Activated T-helper 2 cell treated with anti-CD3 and anti-CD28 coated beads, Interferon-gamma antibody, Interleukin-2, Interleukin-4, amounts not matched to agents 10 μg/mL and 5 μg/mL and 100 μg/mL, durations not matched to agents 14 hours and 24 hours and 36 hours (primary cell): ENCODE measurements around the gene PLAU. TPM values are rescaled to one million over a fixed set of nuclear protein-coding genes. Genes with fewer than 3 reads are reported as not detected.

Experiments
- DNase-seq: peaks from one replicate; pipeline ENCODE4 v3.0.0; 2021; ENCODE audit warnings: low spot score
- H3K27ac Mint-ChIP-seq: one replicate; pipeline ENCODE4 v1.8.0; 2021; ENCODE audit warnings: mixed read lengths
- H3K27me3 Mint-ChIP-seq: one replicate; pipeline ENCODE4 v1.8.0; 2021; ENCODE audit warnings: low read depth, mixed read lengths
- H3K36me3 Mint-ChIP-seq: one replicate; pipeline ENCODE4 v1.8.0; 2021; ENCODE audit warnings: low read depth, mixed read lengths
- H3K4me1 Mint-ChIP-seq: one replicate; pipeline ENCODE4 v1.8.0; 2021; ENCODE audit warnings: low read depth, mixed read lengths
- H3K4me3 Mint-ChIP-seq: one replicate; pipeline ENCODE4 v1.8.0; 2021; ENCODE audit warnings: low read depth, mild to moderate bottlenecking, moderate library complexity, mixed read lengths
- H3K9me3 Mint-ChIP-seq: one replicate; pipeline ENCODE4 v1.8.0; 2021; ENCODE audit warnings: mixed read lengths
- intact Hi-C: fragments of 100-400 bp; cut with micrococcal nuclease; formaldehyde crosslinking; loops from one replicate; pipeline ENCODE4 v1.15.1; 2023
- total RNA-seq: library from RNA; stranded (reverse); gene quantifications from 2 replicates; pipeline ENCODE4 v1.2.3, GENCODE V29; 2022

The PLAU gene
- total RNA-seq, 1 donor from 2014 or later: 1.8 TPM

DNA sequence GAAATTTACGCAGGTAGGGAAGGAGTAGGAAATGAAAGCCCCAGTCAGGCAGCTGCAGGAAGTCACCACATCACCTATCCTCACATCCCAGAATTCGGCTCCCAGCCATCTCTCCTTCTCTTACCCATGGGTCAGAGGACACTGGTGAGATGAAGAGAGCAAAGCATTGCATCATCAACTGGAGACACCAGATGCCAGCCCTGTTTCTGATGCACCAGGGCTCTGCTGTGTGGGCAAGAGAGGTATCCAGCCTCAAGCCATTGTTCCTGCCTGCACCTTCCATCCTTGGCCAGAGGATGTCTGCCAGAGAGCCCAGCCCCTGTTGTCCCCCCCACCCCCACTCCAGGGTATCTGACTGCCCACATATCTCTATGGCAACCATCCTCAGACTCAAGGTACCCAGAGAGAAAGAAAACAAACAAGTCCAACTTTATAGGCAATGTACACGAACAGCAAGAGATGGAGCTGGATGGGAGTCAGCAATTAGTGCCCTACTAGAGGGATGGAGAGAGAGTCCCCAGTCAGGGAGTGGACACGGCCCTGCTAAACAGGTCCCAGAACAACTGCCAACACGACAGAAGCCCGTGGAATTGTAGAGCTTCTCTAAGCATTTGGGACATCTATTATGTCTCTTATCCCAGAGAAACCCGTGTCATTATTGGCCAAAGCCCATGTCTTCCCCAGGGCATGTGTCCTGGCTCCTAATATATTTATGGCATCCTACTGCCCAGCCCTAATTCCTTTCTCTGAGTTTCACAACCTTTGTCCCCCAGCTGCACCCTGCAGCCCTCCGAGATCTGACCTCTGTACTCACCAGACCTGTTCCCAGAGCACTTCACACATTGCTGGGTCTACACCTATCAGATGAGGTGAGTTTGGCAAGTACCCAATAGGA is 39.4 kb upstream of the PLAU start:
- no peak for DNase-seq
- Mint-ChIP-seq H3K27ac (no peak overlapping the region), H3K4me1 (peaks cover 46% of the 10 kb centered on the region), H3K9me3 (no peaks in the 10 kb centered on the region), H3K27me3 (no peaks in the 10 kb centered on the region), H3K4me3 (peak overlapping the region; percentile 81), H3K36me3 (peaks cover 34% of the 10 kb centered on the region)
- intact Hi-C loops: loop anchor here (10.0 kb wide), 1 partner anchor 87 kb away; the partner anchor contains the start of genes CHCHD1 and ZSWIM8

GRCh38 chr10:73872190-73872710 is 38.7 kb upstream of the PLAU start:
- peaks cover 31% of the 10 kb centered on the region for H3K36me3 Mint-ChIP-seq
- H3K4me1 Mint-ChIP-seq: peaks cover 43% of the 10 kb centered on the region
- H3K27me3 Mint-ChIP-seq: no peaks in the 10 kb centered on the region
- peak overlapping the region; percentile 81 for H3K4me3 Mint-ChIP-seq
- H3K9me3 Mint-ChIP-seq: no peaks in the 10 kb centered on the region
- DNase-seq: no peak
- no peak overlapping the region for H3K27ac Mint-ChIP-seq
- intact Hi-C loops: loop anchor here (10.0 kb wide), 1 partner anchor 87 kb away; the partner anchor contains the start of genes CHCHD1 and ZSWIM8

DNA sequence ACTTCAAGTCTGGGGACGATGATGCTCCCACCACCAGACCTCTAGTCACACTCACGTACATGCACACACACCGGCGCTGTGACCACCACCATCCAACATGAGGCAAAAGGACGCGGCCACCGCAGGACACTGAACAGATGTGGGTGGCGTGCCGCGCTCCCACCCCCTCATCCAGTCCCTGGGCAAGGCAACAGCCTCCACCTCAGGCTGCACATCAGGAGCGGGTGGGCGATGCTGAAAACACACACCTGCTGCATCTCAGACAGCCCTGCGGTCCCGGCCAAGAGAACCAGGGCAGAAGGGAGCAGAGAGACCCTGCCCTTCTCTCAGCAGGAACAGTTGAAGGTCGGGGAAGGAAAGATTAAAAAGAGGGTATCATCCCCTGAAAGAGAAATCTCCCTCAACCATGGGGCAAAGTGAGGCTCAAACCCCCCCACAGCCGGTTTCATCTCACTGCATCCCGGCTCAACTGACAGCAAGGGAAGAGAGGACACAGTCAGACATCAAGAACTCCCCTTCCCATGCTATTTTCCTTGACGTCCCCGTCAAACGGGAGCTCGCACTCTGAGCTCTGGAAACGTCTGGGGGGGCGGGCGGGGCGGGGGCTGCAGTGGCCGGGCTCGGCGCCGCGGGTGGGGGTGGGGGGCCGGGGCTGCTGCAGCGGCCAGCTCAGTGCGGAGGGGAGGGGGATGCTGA is 37.6 kb upstream of the PLAU start:
- Mint-ChIP-seq H3K9me3 (no peaks in the 10 kb centered on the region), H3K27me3 (no peaks in the 10 kb centered on the region), H3K4me1 (peaks cover 47% of the 10 kb centered on the region), H3K27ac (peak overlapping the region; percentile 31), H3K4me3 (peak overlapping the region; percentile 81), H3K36me3 (peaks cover 31% of the 10 kb centered on the region)
- no peak for DNase-seq
- intact Hi-C loops: loop anchor here (10.0 kb wide), 1 partner anchor 88 kb away; the partner anchor contains the start of genes CHCHD1 and ZSWIM8

DNA sequence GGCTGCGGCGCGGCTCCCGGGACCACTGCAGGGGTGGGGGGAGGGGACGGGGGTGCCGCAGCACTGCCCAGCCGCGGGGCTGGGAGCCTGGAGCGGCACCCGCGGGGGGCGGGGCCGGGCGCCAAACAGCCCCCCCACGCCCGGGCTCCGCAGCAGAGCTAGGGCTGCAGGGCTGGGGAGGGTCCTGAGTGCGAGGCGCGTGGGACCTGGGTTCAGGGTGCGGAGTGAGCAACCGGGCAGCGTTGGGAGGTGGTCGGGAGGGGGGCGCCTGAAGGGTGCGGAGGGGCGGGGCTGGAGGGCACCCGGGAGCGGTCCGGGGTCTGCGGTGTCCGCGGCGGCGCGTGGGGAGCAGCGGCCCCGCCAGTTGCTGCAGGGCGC is 37.1 kb upstream of the PLAU start:
- H3K27ac Mint-ChIP-seq: no peak overlapping the region
- no peaks in the 10 kb centered on the region for H3K27me3 Mint-ChIP-seq
- peaks cover 28% of the 10 kb centered on the region for H3K36me3 Mint-ChIP-seq
- no peak for DNase-seq
- peaks cover 42% of the 10 kb centered on the region for H3K4me1 Mint-ChIP-seq
- intact Hi-C loops: loop anchor here (2.0 to 10.0 kb wide), 2 partner anchors 17 to 89 kb away; partner anchors contain the start of genes CHCHD1 and ZSWIM8
- no peak overlapping the region for H3K4me3 Mint-ChIP-seq
- H3K9me3 Mint-ChIP-seq: no peaks in the 10 kb centered on the region

GRCh38 chr10:73874267-73875138 is 36.4 kb upstream of the PLAU start, which contains the start of gene CAMK2G:
Gene CAMK2G, minus strand, starts transcription at chr10:73874555. Its CDS starts 94 bp downstream, at chr10:73874461.
- peaks cover 48% of the 10 kb centered on the region for H3K4me1 Mint-ChIP-seq
- intact Hi-C loops: loop anchor here (2.0 to 10.0 kb wide), 2 partner anchors 18 to 90 kb away; partner anchors contain the start of genes CHCHD1 and ZSWIM8
- DNase-seq: peak; percentile 81
- H3K27ac Mint-ChIP-seq: peak within 1 kb of the TSS; percentile 84
- H3K36me3 Mint-ChIP-seq: peaks cover 28% of the 10 kb centered on the region
- H3K4me3 Mint-ChIP-seq: peak within 1 kb of the TSS; percentile 87
- H3K27me3 Mint-ChIP-seq: no peaks in the 10 kb centered on the region
- no peaks in the 10 kb centered on the region for H3K9me3 Mint-ChIP-seq

DNA sequence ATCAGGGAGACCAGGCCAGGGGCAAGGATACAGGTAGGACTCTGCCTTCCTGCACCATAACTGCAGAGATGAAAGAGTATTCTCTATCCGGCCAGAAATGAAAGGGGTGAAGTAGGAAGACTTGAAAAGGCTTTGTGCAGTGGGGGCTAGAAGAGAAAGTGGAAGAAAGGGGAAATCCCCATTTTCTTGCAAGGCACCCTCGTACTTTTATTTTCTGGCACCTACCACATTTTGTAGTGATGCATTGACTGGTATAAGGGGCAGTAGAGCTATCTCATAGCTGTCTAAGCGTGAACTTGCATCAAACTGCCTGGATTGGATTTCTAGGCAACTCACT is 35.8 kb upstream of the PLAU start:
- intact Hi-C loops: loop anchor here (2.0 to 10.0 kb wide), 2 partner anchors 18 to 90 kb away; partner anchors contain the start of genes CHCHD1 and ZSWIM8
- DNase-seq: peak; percentile 44
- Mint-ChIP-seq H3K4me3 (peak overlapping the region; percentile 87), H3K27ac (peak overlapping the region; percentile 84), H3K36me3 (peaks cover 27% of the 10 kb centered on the region), H3K4me1 (peaks cover 54% of the 10 kb centered on the region), H3K9me3 (no peaks in the 10 kb centered on the region), H3K27me3 (no peaks in the 10 kb centered on the region)

GRCh38 chr10:73876157-73876556 is 34.8 kb upstream of the PLAU start:
- H3K36me3 Mint-ChIP-seq: peaks cover 19% of the 10 kb centered on the region
- H3K4me3 Mint-ChIP-seq: peak overlapping the region; percentile 34
- H3K4me1 Mint-ChIP-seq: peaks cover 53% of the 10 kb centered on the region
- no peaks in the 10 kb centered on the region for H3K27me3 Mint-ChIP-seq
- no peak for DNase-seq
- H3K9me3 Mint-ChIP-seq: no peaks in the 10 kb centered on the region
- no peak overlapping the region for H3K27ac Mint-ChIP-seq
- intact Hi-C loops: loop anchor here (10.0 kb wide), 1 partner anchor 91 kb away; the partner anchor contains the start of genes CHCHD1 and ZSWIM8

DNA sequence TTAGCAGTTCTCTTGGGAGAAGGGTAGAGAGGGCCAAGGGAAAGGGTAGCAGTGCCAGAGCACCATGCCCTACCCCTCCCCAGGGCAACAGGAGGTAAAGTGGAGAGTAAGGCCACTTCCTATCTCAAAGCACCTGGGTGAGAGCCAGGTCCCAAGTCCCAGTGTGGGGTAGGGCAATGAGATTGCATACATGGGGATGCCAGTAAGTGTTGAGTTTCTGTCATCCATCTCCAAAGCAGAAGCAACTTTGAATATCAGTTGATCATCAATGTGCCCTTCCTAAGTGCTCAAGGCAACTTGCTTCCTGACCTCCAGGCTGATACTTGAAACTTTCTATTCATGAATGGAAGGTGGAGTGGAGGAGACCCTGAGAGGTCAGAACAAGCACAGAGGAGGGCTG is 34.4 kb upstream of the PLAU start:
- Mint-ChIP-seq H3K27ac (no peak overlapping the region), H3K36me3 (peaks cover 15% of the 10 kb centered on the region), H3K4me3 (no peak overlapping the region), H3K27me3 (no peaks in the 10 kb centered on the region), H3K9me3 (no peaks in the 10 kb centered on the region), H3K4me1 (peaks cover 49% of the 10 kb centered on the region)
- intact Hi-C loops: loop anchor here (10.0 kb wide), 1 partner anchor 92 kb away; the partner anchor contains the start of genes CHCHD1 and ZSWIM8
- DNase-seq: no peak

- H3K4me1 Mint-ChIP-seq: peaks cover 47% of the 10 kb centered on the region
- no peak for DNase-seq
Observed at GRCh38 chr10:73876971-73877370, 34.0 kb upstream of the PLAU start.

DNA sequence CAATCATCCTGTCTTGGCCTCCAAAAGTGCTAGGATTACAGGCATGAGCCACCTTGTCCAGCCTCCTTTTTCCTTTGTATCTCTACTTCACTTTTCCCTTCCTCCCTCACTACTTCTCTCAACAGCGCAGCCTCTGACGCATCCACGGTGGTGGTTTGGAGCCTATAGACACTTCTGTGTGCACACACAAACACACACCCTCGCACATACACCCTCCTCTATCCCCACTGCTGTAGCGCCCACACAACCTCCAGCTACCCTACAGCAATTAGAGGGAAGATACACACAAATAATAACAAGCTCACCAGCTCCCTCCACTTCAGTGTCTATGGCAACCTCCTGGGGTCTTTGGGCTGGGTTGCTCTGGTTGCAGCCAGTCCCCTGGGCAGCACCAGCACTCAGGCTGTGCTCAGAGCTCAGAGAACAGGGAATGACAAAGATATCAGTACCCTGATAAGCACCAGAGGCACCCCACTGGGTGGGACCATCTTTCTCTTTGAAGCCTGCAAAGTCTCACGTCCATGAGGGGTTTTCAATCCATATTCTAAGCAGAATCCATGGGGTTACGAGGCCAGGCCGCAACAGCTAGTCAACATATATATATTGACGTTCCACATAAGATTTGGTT is 33.3 kb upstream of the PLAU start:
- H3K4me1 Mint-ChIP-seq: peaks cover 44% of the 10 kb centered on the region
- no peak for DNase-seq
- H3K27ac Mint-ChIP-seq: peak overlapping the region; percentile 33
- H3K27me3 Mint-ChIP-seq: no peaks in the 10 kb centered on the region
- intact Hi-C loops: loop anchor here (10.0 kb wide), 1 partner anchor 93 kb away; the partner anchor contains the start of genes CHCHD1 and ZSWIM8
- no peak overlapping the region for H3K4me3 Mint-ChIP-seq
- H3K36me3 Mint-ChIP-seq: peaks cover 5% of the 10 kb centered on the region
- H3K9me3 Mint-ChIP-seq: no peaks in the 10 kb centered on the region

More at GRCh38 chr10:73876971-73877370, 34.0 kb upstream of the PLAU start:
- Mint-ChIP-seq H3K9me3 (no peaks in the 10 kb centered on the region), H3K27ac (no peak overlapping the region), H3K4me3 (no peak overlapping the region), H3K36me3 (peaks cover 12% of the 10 kb centered on the region), H3K27me3 (no peaks in the 10 kb centered on the region)
- intact Hi-C loops: loop anchor here (10.0 kb wide), 1 partner anchor 92 kb away; the partner anchor contains the start of genes CHCHD1 and ZSWIM8

GRCh38 chr10:73878365-73878764 is 32.6 kb upstream of the PLAU start:
- Mint-ChIP-seq H3K4me3 (no peak overlapping the region), H3K36me3 (no peaks in the 10 kb centered on the region), H3K9me3 (no peaks in the 10 kb centered on the region), H3K27me3 (no peaks in the 10 kb centered on the region), H3K27ac (no peak overlapping the region), H3K4me1 (peaks cover 37% of the 10 kb centered on the region)
- intact Hi-C loops: loop anchor here (10.0 kb wide), 1 partner anchor 94 kb away; the partner anchor contains the start of genes CHCHD1 and ZSWIM8
- no peak for DNase-seq
